ENCODE results near the gene PDCD1. TPM values are rescaled to one million over a fixed set of nuclear protein-coding genes. Genes with fewer than 3 reads are reported as not detected.

The PDCD1 gene
- total and polyA plus RNA-seq, 2 of the 8 experiments (the other 6 are each of a cell fraction or from before 2014, with no cell fraction given), result 0.48 to 1.1 TPM

DNA sequence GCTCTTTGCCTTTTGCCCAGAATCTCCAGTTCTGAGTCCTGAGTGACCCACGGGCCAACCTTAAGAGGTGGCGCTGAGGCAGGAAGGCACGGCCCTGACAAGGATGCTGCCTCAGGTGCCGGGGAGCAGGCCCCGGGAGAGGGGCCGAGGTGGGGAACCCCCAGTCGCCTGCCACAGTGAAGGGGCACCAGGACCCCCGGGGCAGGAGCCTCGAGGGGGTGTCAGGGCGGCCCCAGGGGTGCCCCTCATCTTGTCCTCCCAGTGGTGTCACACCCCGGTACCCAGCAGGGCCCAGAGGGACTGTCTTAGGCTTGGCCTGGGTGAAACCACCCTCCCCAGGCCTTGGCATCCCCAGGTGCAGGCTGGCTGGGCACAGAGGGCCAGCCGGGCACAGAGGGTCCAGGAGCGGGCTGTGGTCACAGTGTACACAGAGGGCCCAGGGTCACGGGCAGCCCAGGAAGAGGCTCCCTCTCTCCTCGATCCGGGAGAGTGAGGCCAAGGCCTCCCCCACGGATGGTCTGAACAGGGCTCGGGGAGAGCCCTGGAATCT is 1.0 kb downstream of the PDCD1 start (continued):
- no peak for TF ChIP-seq CHD7 (IDR thresholded peaks at IDR 0.05; ENCODE audit: insufficient replicate concordance, low read length)
- no peak for TF ChIP-seq POU5F1 (IDR thresholded peaks at IDR 0.05; ENCODE audit: low read depth, low read length)
- TF ChIP-seq EZH2 (IDR thresholded peaks at IDR 0.05; ENCODE audit: low read depth, low read length, severe bottlenecking), result no peak
- TF ChIP-seq SUZ12 (IDR thresholded peaks at IDR 0.05; ENCODE audit: low read length), result no peak
- TF ChIP-seq, protein P1, sequence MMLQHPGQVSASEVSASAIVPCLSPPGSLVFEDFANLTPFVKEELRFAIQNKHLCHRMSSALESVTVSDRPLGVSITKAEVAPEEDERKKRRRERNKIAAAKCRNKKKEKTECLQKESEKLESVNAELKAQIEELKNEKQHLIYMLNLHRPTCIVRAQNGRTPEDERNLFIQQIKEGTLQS (IDR thresholded peaks at IDR 0.05; ENCODE audit: insufficient read depth, low read depth, low read length), result no peak
- no peak for TF ChIP-seq SAP30 (IDR thresholded peaks at IDR 0.05; ENCODE audit: insufficient read depth, insufficient replicate concordance, low read length)
- TF ChIP-seq BACH1 (IDR thresholded peaks at IDR 0.05; ENCODE audit: low read length), result no peak
- no peak for TF ChIP-seq GABPA (IDR thresholded peaks at IDR 0.05; ENCODE audit: borderline replicate concordance, insufficient read depth, low read length)

All from H1 (cell line).